ENCODE data around the gene TBX20. TPM values are rescaled to one million over a fixed set of nuclear protein-coding genes. Genes with fewer than 3 reads are reported as not detected.
A peak's percentile ranks its signal among the peaks of the same experiment; 100 is the strongest.

The TBX20 gene
- total RNA-seq, result under 1 TPM in 1 of 2 experiments, not detected in 1; 0.14 TPM

GRCh38 chr7:35253710-35254495 lies at the start of gene TBX20:
TBX20 (minus strand) TSS chr7:35254100; CDS start chr7:35253620, 480 bp downstream.
- Mint-ChIP-seq H3K9me3 (ENCODE audit: low read depth) (no peaks in the 10 kb centered on the region), H3K4me1 (peaks cover 5% of the 10 kb centered on the region), H3K4me3 (peak within 1 kb of the TSS; percentile 52), H3K36me3 (peaks cover 7% of the 10 kb centered on the region), H3K27me3 (peaks cover 94% of the 10 kb centered on the region), H3K27ac (peak within 1 kb of the TSS; percentile 29)
- no peak for DNase-seq
- CTCF ChIA-PET, result no interaction called here
- ATAC-seq, result peak; percentile 82

GRCh38 chr7:35289376-35289775 lies 35.5 kb upstream of the TBX20 start:
- CTCF ChIA-PET, result no interaction called here
- no peak overlapping the region for H3K4me3 Mint-ChIP-seq
- no peak overlapping the region for H3K27ac Mint-ChIP-seq
- H3K36me3 Mint-ChIP-seq, result no peaks in the 10 kb centered on the region
- ATAC-seq (no peak), DNase-seq (no peak)
- H3K27me3 Mint-ChIP-seq, result peaks cover 24% of the 10 kb centered on the region
- no peaks in the 10 kb centered on the region for H3K9me3 Mint-ChIP-seq (ENCODE audit: low read depth)
- no peaks in the 10 kb centered on the region for H3K4me1 Mint-ChIP-seq

- CTCF ChIA-PET, result no interaction called here
- no peaks in the 10 kb centered on the region for H3K36me3 Mint-ChIP-seq
- no peak overlapping the region for H3K4me3 Mint-ChIP-seq
- ATAC-seq (no peak), DNase-seq (no peak)
- no peak overlapping the region for H3K27ac Mint-ChIP-seq
- H3K4me1 Mint-ChIP-seq, result no peaks in the 10 kb centered on the region
- H3K9me3 Mint-ChIP-seq (ENCODE audit: low read depth), result no peaks in the 10 kb centered on the region
- peaks cover 22% of the 10 kb centered on the region for H3K27me3 Mint-ChIP-seq
Measured at GRCh38 chr7:35286986-35287385, 33.1 kb upstream of the TBX20 start.

- H3K27ac Mint-ChIP-seq, result no peak overlapping the region
- no peaks in the 10 kb centered on the region for H3K9me3 Mint-ChIP-seq (ENCODE audit: low read depth)
- no peak for ATAC-seq
- no peaks in the 10 kb centered on the region for H3K36me3 Mint-ChIP-seq
- H3K4me3 Mint-ChIP-seq, result no peak overlapping the region
- no peak for DNase-seq
- H3K4me1 Mint-ChIP-seq, result no peaks in the 10 kb centered on the region
- CTCF ChIA-PET, result no interaction called here
- peaks cover 20% of the 10 kb centered on the region for H3K27me3 Mint-ChIP-seq
Measured at GRCh38 chr7:35286422-35286821, 32.5 kb upstream of the TBX20 start.

- Mint-ChIP-seq H3K36me3 (no peaks in the 10 kb centered on the region), H3K9me3 (ENCODE audit: low read depth) (no peaks in the 10 kb centered on the region), H3K27ac (no peak overlapping the region), H3K4me1 (no peaks in the 10 kb centered on the region), H3K4me3 (no peak overlapping the region), H3K27me3 (peaks cover 20% of the 10 kb centered on the region)
- no peak for DNase-seq
- CTCF ChIA-PET, result no interaction called here
- ATAC-seq, result no peak
Measured at GRCh38 chr7:35285799-35286198, 31.9 kb upstream of the TBX20 start.

GRCh38 chr7:35280902-35281301 lies 27.0 kb upstream of the TBX20 start:
- no peak overlapping the region for H3K27ac Mint-ChIP-seq
- no peak overlapping the region for H3K4me3 Mint-ChIP-seq
- ATAC-seq (no peak), DNase-seq (no peak)
- no peaks in the 10 kb centered on the region for H3K36me3 Mint-ChIP-seq
- no peaks in the 10 kb centered on the region for H3K4me1 Mint-ChIP-seq
- CTCF ChIA-PET, result no interaction called here
- H3K9me3 Mint-ChIP-seq (ENCODE audit: low read depth), result no peaks in the 10 kb centered on the region
- H3K27me3 Mint-ChIP-seq, result peaks cover 6% of the 10 kb centered on the region

- CTCF ChIA-PET, result no interaction called here
Measured at GRCh38 chr7:35277359-35277758, 23.5 kb upstream of the TBX20 start.

GRCh38 chr7:35272246-35272645 lies 18.3 kb upstream of the TBX20 start:
- CTCF ChIA-PET, result no interaction called here

More at GRCh38 chr7:35277359-35277758, 23.5 kb upstream of the TBX20 start:
- DNase-seq, result no peak
- H3K27ac Mint-ChIP-seq, result no peak overlapping the region
- no peaks in the 10 kb centered on the region for H3K36me3 Mint-ChIP-seq
- no peaks in the 10 kb centered on the region for H3K9me3 Mint-ChIP-seq (ENCODE audit: low read depth)
- no peak for ATAC-seq
- no peaks in the 10 kb centered on the region for H3K4me1 Mint-ChIP-seq
- H3K27me3 Mint-ChIP-seq, result peaks cover 20% of the 10 kb centered on the region
- no peak overlapping the region for H3K4me3 Mint-ChIP-seq

GRCh38 chr7:35268953-35269352 lies 15.1 kb upstream of the TBX20 start:
- ATAC-seq (no peak), DNase-seq (no peak)
- peaks cover 24% of the 10 kb centered on the region for H3K27me3 Mint-ChIP-seq
- H3K27ac Mint-ChIP-seq, result no peak overlapping the region
- H3K4me1 Mint-ChIP-seq, result no peaks in the 10 kb centered on the region
- H3K9me3 Mint-ChIP-seq (ENCODE audit: low read depth), result no peaks in the 10 kb centered on the region
- H3K36me3 Mint-ChIP-seq, result no peaks in the 10 kb centered on the region
- no peak overlapping the region for H3K4me3 Mint-ChIP-seq
- CTCF ChIA-PET, result no interaction called here

More at GRCh38 chr7:35272246-35272645, 18.3 kb upstream of the TBX20 start:
- no peak for ATAC-seq
- Mint-ChIP-seq H3K9me3 (ENCODE audit: low read depth) (no peaks in the 10 kb centered on the region), H3K27ac (no peak overlapping the region), H3K4me1 (no peaks in the 10 kb centered on the region), H3K36me3 (no peaks in the 10 kb centered on the region), H3K4me3 (no peak overlapping the region), H3K27me3 (peaks cover 21% of the 10 kb centered on the region)
- DNase-seq, result no peak

- Mint-ChIP-seq H3K4me3 (no peak overlapping the region), H3K4me1 (no peaks in the 10 kb centered on the region), H3K9me3 (ENCODE audit: low read depth) (no peaks in the 10 kb centered on the region), H3K36me3 (no peaks in the 10 kb centered on the region), H3K27ac (no peak overlapping the region), H3K27me3 (peaks cover 31% of the 10 kb centered on the region)
- DNase-seq, result no peak
- ATAC-seq, result no peak
- CTCF ChIA-PET, result no interaction called here
Measured at GRCh38 chr7:35267411-35267810, 13.5 kb upstream of the TBX20 start.

- DNase-seq, result no peak
- no peak overlapping the region for H3K4me3 Mint-ChIP-seq
- peaks cover 65% of the 10 kb centered on the region for H3K27me3 Mint-ChIP-seq
- no peaks in the 10 kb centered on the region for H3K9me3 Mint-ChIP-seq (ENCODE audit: low read depth)
- no peaks in the 10 kb centered on the region for H3K4me1 Mint-ChIP-seq
- CTCF ChIA-PET, result no interaction called here
- peaks cover 4% of the 10 kb centered on the region for H3K36me3 Mint-ChIP-seq
- H3K27ac Mint-ChIP-seq, result no peak overlapping the region
- ATAC-seq, result no peak
Measured at GRCh38 chr7:35263396-35263795, 9.5 kb upstream of the TBX20 start.

GRCh38 chr7:35261476-35262285 lies 7.8 kb upstream of the TBX20 start:
- no peak overlapping the region for H3K4me3 Mint-ChIP-seq
- no peaks in the 10 kb centered on the region for H3K4me1 Mint-ChIP-seq
- CTCF ChIA-PET, result no interaction called here
- ATAC-seq, result no peak
- no peaks in the 10 kb centered on the region for H3K9me3 Mint-ChIP-seq (ENCODE audit: low read depth)
- H3K27ac Mint-ChIP-seq, result no peak overlapping the region
- peaks cover 81% of the 10 kb centered on the region for H3K27me3 Mint-ChIP-seq
- DNase-seq, result no peak
- peaks cover 5% of the 10 kb centered on the region for H3K36me3 Mint-ChIP-seq

GRCh38 chr7:35261041-35261440 lies 7.1 kb upstream of the TBX20 start:
- Mint-ChIP-seq H3K4me3 (no peak overlapping the region), H3K4me1 (no peaks in the 10 kb centered on the region), H3K36me3 (peaks cover 5% of the 10 kb centered on the region), H3K9me3 (ENCODE audit: low read depth) (no peaks in the 10 kb centered on the region), H3K27me3 (peaks cover 88% of the 10 kb centered on the region), H3K27ac (no peak overlapping the region)
- ATAC-seq, result no peak
- CTCF ChIA-PET, result no interaction called here
- no peak for DNase-seq

GRCh38 chr7:35260246-35260645 lies 6.3 kb upstream of the TBX20 start:
- DNase-seq (no peak), ATAC-seq (no peak)
- CTCF ChIA-PET, result no interaction called here
- peaks cover 6% of the 10 kb centered on the region for H3K36me3 Mint-ChIP-seq
- H3K27me3 Mint-ChIP-seq, result peaks cover 92% of the 10 kb centered on the region
- H3K4me1 Mint-ChIP-seq, result no peaks in the 10 kb centered on the region
- no peak overlapping the region for H3K27ac Mint-ChIP-seq
- H3K9me3 Mint-ChIP-seq (ENCODE audit: low read depth), result no peaks in the 10 kb centered on the region
- H3K4me3 Mint-ChIP-seq, result no peak overlapping the region
